Smooth muscle cell (in vitro differentiated cells): ENCODE data around the gene RSAD2. TPM values are rescaled to one million over a fixed set of nuclear protein-coding genes. Genes with fewer than 3 reads are reported as not detected.

Experiments used
- DNase-seq: peaks from one replicate; lab custom pipeline; 2025; ENCODE audit not compliant: unreplicated experiment; lab: John Stamatoyannopoulos, UW
- H2AFZ ChIP-seq: fragments of 200-600 bp; sonication (generic); 2 replicates; pipeline ENCODE4 v1.6.0; 2016; ENCODE audit warnings: antibody characterized with exemption, low read depth, mild to moderate bottlenecking
- H3F3A ChIP-seq: fragments of 200-600 bp; sonication (generic); 2 replicates; pipeline ENCODE4 v1.6.0; 2017; ENCODE audit warnings: antibody characterized with exemption, low read depth
- H3K27ac ChIP-seq: fragments of 200-600 bp; sonication (generic); 2 replicates; pipeline ENCODE4 v1.5.1; 2016; ENCODE audit warnings: low read depth, mild to moderate bottlenecking
- H3K27me3 ChIP-seq: fragments of 200-600 bp; sonication (generic); 2 replicates; pipeline ENCODE4 v1.6.1; 2016; ENCODE audit warnings: low read depth, mild to moderate bottlenecking
- H3K36me3 ChIP-seq: fragments of 200-600 bp; sonication (generic); 2 replicates; pipeline ENCODE4 v1.5.1; 2016; ENCODE audit warnings: low read depth
- H3K4me1 ChIP-seq: fragments of 200-600 bp; sonication (generic); 2 replicates; pipeline ENCODE4 v1.5.1; 2016; ENCODE audit warnings: low read depth
- H3K4me2 ChIP-seq: fragments of 200-600 bp; sonication (generic); 2 replicates; pipeline ENCODE4 v1.6.0; 2016; ENCODE audit warnings: mild to moderate bottlenecking
- H3K4me3 ChIP-seq: fragments of 200-600 bp; sonication (generic); 2 replicates; pipeline ENCODE4 v1.5.1; 2016; ENCODE audit warnings: mild to moderate bottlenecking
- H3K79me2 ChIP-seq: fragments of 200-600 bp; sonication (generic); 2 replicates; pipeline ENCODE4 v1.6.0; 2016; ENCODE audit warnings: low read depth, mild to moderate bottlenecking
- H3K9ac ChIP-seq: fragments of 200-600 bp; sonication (generic); 2 replicates; pipeline ENCODE4 v1.6.0; 2016; ENCODE audit warnings: low read depth
- H3K9me3 ChIP-seq: fragments of 200-600 bp; sonication (generic); replicated peaks from 2 replicates; pipeline ENCODE4 v1.5.1; 2016; ENCODE audit warnings: low read depth
- H4K20me1 ChIP-seq: fragments of 200-600 bp; sonication (generic); 2 replicates; pipeline ENCODE4 v1.6.0; 2016; ENCODE audit warnings: low read depth
- CTCF ChIP-seq: fragments of 200-600 bp; sonication (generic); IDR thresholded peaks from 2 replicates; pipeline ENCODE4 v1.5.1; 2017; ENCODE audit warnings: borderline replicate concordance, mild to moderate bottlenecking, antibody characterized with exemption; ENCODE audit not compliant: insufficient read depth, poor library complexity, severe bottlenecking
- WGBS: methylation state at CpG from one replicate; pipeline ENCODE4 v1.1.7; 2016; ENCODE audit warnings: low lambda C conversion rate; 5-methylcytosine and 5-hydroxymethylcytosine counted together
- polyA plus RNA-seq: library from polyadenylated mRNA; unstranded; fragments of >200 nt; fragmentation: Nextera tagmentation; extraction: Ambion mirVana; gene quantifications from 2 replicates; pipeline ENCODE4 v1.2.1, GENCODE V29; 2016
- total RNA-seq: library from RNA; depleted of rRNA; stranded (reverse); fragments of >200 nt; gene quantifications from 2 replicates; pipeline ENCODE4 v1.2.3, GENCODE V29; 2014

The RSAD2 gene
- total and polyA plus RNA-seq, 2 experiments from 2014 or later: not detected

- no peaks in the 10 kb centered on the region for H3K27me3 ChIP-seq
- H3K4me3 ChIP-seq: no peak overlapping the region
- no peak overlapping the region for H2AFZ ChIP-seq
- no peaks in the 10 kb centered on the region for H4K20me1 ChIP-seq
- no peak overlapping the region for H3K9ac ChIP-seq
- no peak overlapping the region for H3K27ac ChIP-seq
- H3K79me2 ChIP-seq: no peaks in the 10 kb centered on the region
- WGBS: 77% methylated on average over 2 of the region's 2 CpGs
- H3F3A ChIP-seq: no peaks in the 10 kb centered on the region
- no peaks in the 10 kb centered on the region for H3K36me3 ChIP-seq
- DNase-seq: no peak
- no peak overlapping the region for H3K4me2 ChIP-seq
- no peak for TF ChIP-seq CTCF
- H3K9me3 ChIP-seq: no peaks in the 10 kb centered on the region
- H3K4me1 ChIP-seq: no peaks in the 10 kb centered on the region
Observed at GRCh38 chr2:6885551-6885950, 8.0 kb downstream of the RSAD2 start.

GRCh38 chr2:6885968-6886367, 8.4 kb downstream of the RSAD2 start:
- DNase-seq: no peak
- Histone ChIP-seq H2AFZ (no peak overlapping the region), H3K27me3 (no peaks in the 10 kb centered on the region), H3F3A (no peaks in the 10 kb centered on the region), H3K36me3 (no peaks in the 10 kb centered on the region), H3K27ac (no peak overlapping the region), H3K79me2 (no peaks in the 10 kb centered on the region), H3K4me1 (no peaks in the 10 kb centered on the region), H3K9ac (no peak overlapping the region), H3K4me3 (no peak overlapping the region), H4K20me1 (no peaks in the 10 kb centered on the region), H3K9me3 (no peaks in the 10 kb centered on the region), H3K4me2 (no peak overlapping the region)
- TF ChIP-seq CTCF: no peak
- 67% methylated on average over 3 of the region's 3 CpGs for WGBS

GRCh38 chr2:6887751-6888192, 10.2 kb downstream of the RSAD2 start:
- H3K4me1 ChIP-seq: no peaks in the 10 kb centered on the region
- H3K36me3 ChIP-seq: no peaks in the 10 kb centered on the region
- TF ChIP-seq CTCF: no peak
- no peak overlapping the region for H3K27ac ChIP-seq
- WGBS: 67% methylated on average over 3 of the region's 3 CpGs
- H3K79me2 ChIP-seq: no peaks in the 10 kb centered on the region
- no peaks in the 10 kb centered on the region for H3F3A ChIP-seq
- H3K4me2 ChIP-seq: no peak overlapping the region
- no peaks in the 10 kb centered on the region for H3K9me3 ChIP-seq
- H2AFZ ChIP-seq: no peak overlapping the region
- H3K4me3 ChIP-seq: no peak overlapping the region
- H3K9ac ChIP-seq: no peak overlapping the region
- no peaks in the 10 kb centered on the region for H4K20me1 ChIP-seq
- no peak for DNase-seq
- no peaks in the 10 kb centered on the region for H3K27me3 ChIP-seq

GRCh38 chr2:6888724-6889123, 11.1 kb downstream of the RSAD2 start:
- Histone ChIP-seq H4K20me1 (no peaks in the 10 kb centered on the region), H3K36me3 (no peaks in the 10 kb centered on the region), H3K79me2 (no peaks in the 10 kb centered on the region), H3K4me1 (no peaks in the 10 kb centered on the region), H3F3A (no peaks in the 10 kb centered on the region), H3K27me3 (no peaks in the 10 kb centered on the region), H3K4me2 (no peak overlapping the region), H3K9ac (no peak overlapping the region), H2AFZ (no peak overlapping the region), H3K9me3 (no peaks in the 10 kb centered on the region), H3K4me3 (no peak overlapping the region), H3K27ac (no peak overlapping the region)
- 78% methylated on average over 4 of the region's 4 CpGs for WGBS
- DNase-seq: no peak
- no peak for TF ChIP-seq CTCF
